HCT116 (cell line): ENCODE results near the gene RPS29.

Experiments used
- CEBPB ChIP-seq: IDR thresholded peaks from 2 replicates; pipeline ENCODE4 v1.6.1; 2012; ENCODE audit warnings: low read depth
- FOSL1 ChIP-seq: IDR thresholded peaks from 2 replicates; pipeline ENCODE4 v1.6.1; 2012; ENCODE audit warnings: low read depth
- POLR2A ChIP-seq: IDR thresholded peaks from 2 replicates; pipeline ENCODE4 v1.7.0; 2011; ENCODE audit warnings: borderline replicate concordance; ENCODE audit not compliant: insufficient read depth, insufficient read length; ENCODE audit errors: extremely low read depth
- RAD21 ChIP-seq: IDR thresholded peaks from 2 replicates; pipeline ENCODE4 v1.6.1; 2012; ENCODE audit warnings: low read depth, mild to moderate bottlenecking
- TF ChIP-seq, protein P1 (sequence below), 3 experiments: fragments of 200-600 bp in 1 of 3; sonication (generic) in 1 of 3; IDR thresholded peaks in 2 of 3; conservative IDR thresholded peaks in 1 of 3; 2 replicates each; pipeline ENCODE4 v1.5.1; 2012 to 2017; ENCODE audit warnings: low read depth in 2 of 3, low read length in 2 of 3, antibody characterized with exemption in 1 of 3, borderline replicate concordance in 1 of 3, control low read depth in 1 of 3, mild to moderate bottlenecking in 1 of 3, mixed read lengths in 1 of 3, mixed run types in 1 of 3, moderate library complexity in 1 of 3; ENCODE audit not compliant: insufficient read depth in 1 of 3

DNA sequence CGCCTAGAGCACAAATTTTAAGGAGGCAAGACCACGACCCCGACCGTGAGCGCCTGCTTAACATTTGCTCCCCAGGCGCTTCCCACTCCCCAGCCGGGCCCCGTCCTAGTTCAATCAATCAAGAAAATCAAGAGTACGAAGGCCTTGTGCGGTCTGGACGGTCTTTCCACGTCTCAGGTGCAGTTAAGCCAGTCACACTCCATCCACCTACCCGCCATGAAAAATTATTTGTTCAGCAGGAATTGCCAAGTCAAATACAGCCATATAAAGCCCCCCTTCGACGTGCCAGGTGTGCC lies 12.0 kb upstream of the RPS29 start:
- no peak for TF ChIP-seq RAD21
- TF ChIP-seq, protein P1, sequence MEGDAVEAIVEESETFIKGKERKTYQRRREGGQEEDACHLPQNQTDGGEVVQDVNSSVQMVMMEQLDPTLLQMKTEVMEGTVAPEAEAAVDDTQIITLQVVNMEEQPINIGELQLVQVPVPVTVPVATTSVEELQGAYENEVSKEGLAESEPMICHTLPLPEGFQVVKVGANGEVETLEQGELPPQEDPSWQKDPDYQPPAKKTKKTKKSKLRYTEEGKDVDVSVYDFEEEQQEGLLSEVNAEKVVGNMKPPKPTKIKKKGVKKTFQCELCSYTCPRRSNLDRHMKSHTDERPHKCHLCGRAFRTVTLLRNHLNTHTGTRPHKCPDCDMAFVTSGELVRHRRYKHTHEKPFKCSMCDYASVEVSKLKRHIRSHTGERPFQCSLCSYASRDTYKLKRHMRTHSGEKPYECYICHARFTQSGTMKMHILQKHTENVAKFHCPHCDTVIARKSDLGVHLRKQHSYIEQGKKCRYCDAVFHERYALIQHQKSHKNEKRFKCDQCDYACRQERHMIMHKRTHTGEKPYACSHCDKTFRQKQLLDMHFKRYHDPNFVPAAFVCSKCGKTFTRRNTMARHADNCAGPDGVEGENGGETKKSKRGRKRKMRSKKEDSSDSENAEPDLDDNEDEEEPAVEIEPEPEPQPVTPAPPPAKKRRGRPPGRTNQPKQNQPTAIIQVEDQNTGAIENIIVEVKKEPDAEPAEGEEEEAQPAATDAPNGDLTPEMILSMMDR (IDR thresholded peaks at IDR 0.05 in 2 of 3, conservative IDR thresholded peaks at IDR 0.05 in 1 of 3; ENCODE audit: borderline replicate concordance in 1 of 3, insufficient read depth in 1 of 3, low read depth in 2 of 3, low read length in 2 of 3), result no peak
- TF ChIP-seq FOSL1, result no peak
- TF ChIP-seq POLR2A, result no peak
- TF ChIP-seq CEBPB, result no peak
